Thyroid gland (tissue), 4 donors: ENCODE measurements around the gene PLEKHD1.

Experiments
- CTCF ChIP-seq, 6 experiments: fragments of 200-600 bp in 3 of 6; fragments of 450-650 bp in 3 of 6; sonication (generic) in 3 of 6; IDR thresholded peaks; one replicate each; pipeline ENCODE4 v1.5.1; 2016 to 2019; ENCODE audit warnings: antibody characterized with exemption in 6 of 6, mild to moderate bottlenecking in 2 of 6, inconsistent platforms in 1 of 6, moderate library complexity in 1 of 6
- POLR2A ChIP-seq, 2 donors: fragments of 450-650 bp; IDR thresholded peaks; one replicate each; pipeline ENCODE4 v1.6.1; 2017; ENCODE audit warnings: antibody characterized with exemption in 2 of 2, mild to moderate bottlenecking in 2 of 2, moderate library complexity in 1 of 2

- TF ChIP-seq CTCF (IDR thresholded peaks at IDR 0.05) (no peak), POLR2A (IDR thresholded peaks at IDR 0.05) (no peak)
Measured at GRCh38 chr14:69532561-69533340, 48.2 kb downstream of the PLEKHD1 start.
